ENCODE measurements around the gene CCDC57. TPM values are rescaled to one million over a fixed set of nuclear protein-coding genes. Genes with fewer than 3 reads are reported as not detected.

CCDC57 gene
- total and polyA plus RNA-seq, 2 of the 8 experiments (the other 6 are each of a cell fraction or from before 2014, with no cell fraction given) = 8.4 to 12.9 TPM

GRCh38 chr17:82224666-82225065 lies 12.0 kb upstream of the CCDC57 start:
- H2BK12ac ChIP-seq (ENCODE audit: low read depth, low read length) = no peak overlapping the region
- no peak overlapping the region for H4K5ac ChIP-seq (ENCODE audit: insufficient read length, low read depth, low read length)
- H3K9me3 ChIP-seq (ENCODE audit: insufficient read depth in 2 of 2, low read depth in 1 of 2, low read length in 1 of 2) = no peaks in the 10 kb centered on the region
- H4K8ac ChIP-seq (ENCODE audit: extremely low read depth, insufficient read depth, low read length) = no peak overlapping the region
- H3K79me2 ChIP-seq (ENCODE audit: control insufficient read depth in 1 of 2, insufficient read depth in 2 of 2, low read length in 2 of 2) = no peaks in the 10 kb centered on the region
- FAIRE-seq = no peak
- no peak overlapping the region for H3K27ac ChIP-seq (ENCODE audit: low read depth, low read length)
- no peak overlapping the region for H2BK15ac ChIP-seq (ENCODE audit: low read length)
- H3K4me1 ChIP-seq (replicated peaks in 1 of 4; ENCODE audit: control insufficient read depth in 3 of 4, insufficient read depth in 4 of 4, low read length in 3 of 4) = peaks cover 0 to 8% (median 1%) of the 10 kb centered on the region in 4 experiments; a peak in 2 of 7 replicates
- no peak overlapping the region for H3K56ac ChIP-seq (replicated peaks; ENCODE audit: insufficient read length, low read depth, low read length)
- no peak overlapping the region for H2BK120ac ChIP-seq (replicated peaks; ENCODE audit: low read depth, low read length)
- no peak overlapping the region for H4K91ac ChIP-seq (replicated peaks; ENCODE audit: insufficient read length, low read length)
- H4K20me1 ChIP-seq (replicated peaks in 1 of 2; ENCODE audit: control insufficient read depth in 1 of 2, insufficient read depth in 2 of 2, low read length in 2 of 2) = peaks cover under 1 to 10% of the 10 kb centered on the region in 2 experiments
- no peak overlapping the region for H3K14ac ChIP-seq (ENCODE audit: insufficient read length)
- H3K4me2 ChIP-seq (ENCODE audit: insufficient read depth in 1 of 2, low read depth in 2 of 2, low read length in 2 of 2) = no peak overlapping the region
- H3K23ac ChIP-seq (ENCODE audit: insufficient read length) = no peak overlapping the region
- H3K27me3 ChIP-seq (replicated peaks in 1 of 4; ENCODE audit: control insufficient read depth in 3 of 4, extremely low read depth in 1 of 4, insufficient read depth in 3 of 4, low read length in 3 of 4) = peaks cover 17 to 35% (median 31%) of the 10 kb centered on the region in 4 experiments
- POLR2A ChIA-PET (ENCODE audit: partially characterized antibody) = interaction anchor here (1.5 kb wide), 1 partner anchor 13 kb away, joined by 4 read pairs; no protein-coding TSS in a partner anchor
- no peaks in the 10 kb centered on the region for H3K36me3 ChIP-seq (ENCODE audit: control insufficient read depth in 2 of 4, insufficient read depth in 4 of 4, low read length in 3 of 4)
- no peak overlapping the region for H3K4me3 ChIP-seq (ENCODE audit: extremely low read depth in 1 of 4, insufficient read depth in 2 of 4, low read depth in 3 of 4, low read length in 4 of 4)
- no peak overlapping the region for H2AK5ac ChIP-seq (ENCODE audit: low read depth, low read length)
- H3K18ac ChIP-seq (ENCODE audit: extremely low read depth, low read length) = no peak overlapping the region
- WGBS, 2 experiments (ENCODE audit: extremely low coverage in 1 of 2, insufficient coverage in 1 of 2, insufficient read length in 1 of 2, insufficient replicate concordance in 2 of 2, low coverage in 1 of 2, low lambda C conversion rate in 2 of 2, missing lambda C conversion rate in 1 of 2) = 96% methylated on average over 8 of the region's 8 CpGs; no CpG with 5 or more reads in 1 of the 2 experiments
- no peaks in the 10 kb centered on the region; the same call in 1 of the 2 replicates for H3K79me1 ChIP-seq (ENCODE audit: low read depth, low read length)
- CTCF ChIA-PET (ENCODE audit: partially characterized antibody) = no interaction called here
- no peak for DNase-seq (ENCODE audit: low read depth in 1 of 2, low spot score in 2 of 2)
- no peak overlapping the region for H2BK5ac ChIP-seq (ENCODE audit: low read depth, low read length)
- no peak overlapping the region for H3K4ac ChIP-seq (replicated peaks; ENCODE audit: insufficient read length, low read depth, low read length)
- no peak overlapping the region for H2BK20ac ChIP-seq (ENCODE audit: low read length)
- H3K23me2 ChIP-seq (ENCODE audit: low read depth, low read length) = peaks cover 6% of the 10 kb centered on the region; the same call in 1 of the 2 replicates
- no peak overlapping the region for H3K9ac ChIP-seq (replicated peaks in 1 of 4; ENCODE audit: extremely low read depth in 1 of 4, low read depth in 3 of 4, low read length in 3 of 4)
- no peak overlapping the region for H2AFZ ChIP-seq (ENCODE audit: low read length)
- TF ChIP-seq NRF1 (IDR thresholded peaks at IDR 0.05; ENCODE audit: low read depth, low read length) = no peak
- TF ChIP-seq SAP30 (IDR thresholded peaks at IDR 0.05; ENCODE audit: insufficient read depth, insufficient replicate concordance, low read length) = no peak
- TF ChIP-seq E2F6 (IDR thresholded peaks at IDR 0.05) = no peak
- TF ChIP-seq POU5F1 (IDR thresholded peaks at IDR 0.05; ENCODE audit: low read depth, low read length) = no peak
- no peak for TF ChIP-seq CTCF (IDR thresholded peaks at IDR 0.05; ENCODE audit: control extremely low read depth in 1 of 3, insufficient read depth in 1 of 3, low read depth in 1 of 3, low read length in 3 of 3)
- TF ChIP-seq HDAC6 (IDR thresholded peaks at IDR 0.05; ENCODE audit: low read depth, low read length) = no peak
- TF ChIP-seq CBX8 (IDR thresholded peaks at IDR 0.05; ENCODE audit: borderline replicate concordance, low read depth, low read length) = no peak
- TF ChIP-seq CTBP2 (IDR thresholded peaks at IDR 0.05; ENCODE audit: borderline replicate concordance, insufficient read depth, insufficient read length, low read length) = no peak
- no peak for TF ChIP-seq NANOG (IDR thresholded peaks at IDR 0.05; ENCODE audit: insufficient read depth, low read depth, low read length, poor library complexity, severe bottlenecking)
- TF ChIP-seq SUZ12 (IDR thresholded peaks at IDR 0.05; ENCODE audit: low read length) = no peak
